IPS DF 6.9 (cell line): ENCODE data around the gene PSMA2.

Experiments used
- DNase-seq: peaks from one replicate; pipeline ENCODE4 v3.0.0-alpha.2; 2013; ENCODE audit warnings: low read depth, low spot score
- H3K27ac ChIP-seq: one replicate; pipeline ENCODE4 v1.5.1; 2013; ENCODE audit warnings: low read length, control low read depth
- H3K27me3 ChIP-seq: 2 replicates; pipeline ENCODE4 v1.6.1; 2013; ENCODE audit warnings: mild to moderate bottlenecking, low read length; ENCODE audit not compliant: control insufficient read depth, insufficient read depth
- H3K36me3 ChIP-seq: 2 replicates; pipeline ENCODE4 v1.6.1; 2013; ENCODE audit warnings: low read length; ENCODE audit not compliant: control insufficient read depth, insufficient read depth
- H3K4me1 ChIP-seq: 2 replicates; pipeline ENCODE4 v1.6.1; 2013; ENCODE audit warnings: low read length; ENCODE audit not compliant: control insufficient read depth, insufficient read depth
- H3K4me3 ChIP-seq: 2 replicates; pipeline ENCODE4 v1.5.1; 2013; ENCODE audit warnings: mild to moderate bottlenecking, low read length
- H3K9me3 ChIP-seq: 2 replicates; pipeline ENCODE4 v1.6.1; 2013; ENCODE audit warnings: low read length, inconsistent platforms; ENCODE audit not compliant: control insufficient read depth, insufficient read depth
- WGBS: extraction: QIAGEN DNeasy Blood & Tissue Kit; methylation state at CpG from one replicate; pipeline ENCODE4 v1.1.7; 2013; ENCODE audit warnings: mixed read lengths, missing lambda C conversion rate; ENCODE audit not compliant: insufficient read length, insufficient coverage; 5-methylcytosine and 5-hydroxymethylcytosine counted together

PSMA2 gene

DNA sequence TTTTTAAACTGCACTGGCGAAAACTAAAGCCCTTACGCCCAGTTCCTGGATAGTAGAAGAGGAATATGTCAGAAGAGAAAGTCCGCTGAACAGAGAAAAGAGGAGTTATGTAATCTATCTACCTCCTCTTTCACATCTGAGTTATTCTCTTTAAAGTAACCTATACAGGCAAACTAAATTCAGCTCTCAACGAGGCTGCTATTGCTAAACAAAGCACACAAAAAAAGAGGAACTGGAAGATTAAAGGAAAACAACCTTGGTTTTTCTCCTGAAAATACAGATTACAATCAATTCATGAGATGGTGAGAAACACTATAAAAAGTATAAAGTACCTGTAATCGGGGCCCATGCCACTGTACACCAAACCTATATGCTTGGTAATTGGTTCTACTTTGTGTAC, 5.8 kb downstream of the PSMA2 start:
- Histone ChIP-seq H3K27ac (no peak overlapping the region), H3K4me3 (no peak overlapping the region), H3K9me3 (no peaks in the 10 kb centered on the region), H3K27me3 (no peaks in the 10 kb centered on the region), H3K4me1 (no peaks in the 10 kb centered on the region), H3K36me3 (peaks cover 9% of the 10 kb centered on the region; the same call in 1 of the 2 replicates)
- WGBS = no CpG with 5 or more reads among the region's 5 CpGs
- DNase-seq = no peak

- WGBS = no CpG with 5 or more reads among the region's 1 CpG
- no peak overlapping the region for H3K27ac ChIP-seq
- H3K4me3 ChIP-seq = no peak overlapping the region
- no peaks in the 10 kb centered on the region for H3K9me3 ChIP-seq
- DNase-seq = no peak
- H3K36me3 ChIP-seq = peaks cover 9% of the 10 kb centered on the region; the same call in 1 of the 2 replicates
- no peaks in the 10 kb centered on the region for H3K27me3 ChIP-seq
- no peaks in the 10 kb centered on the region for H3K4me1 ChIP-seq
These were observed 6.3 kb downstream of the PSMA2 start for GRCh38 chr7:42925630-42926029.

DNA sequence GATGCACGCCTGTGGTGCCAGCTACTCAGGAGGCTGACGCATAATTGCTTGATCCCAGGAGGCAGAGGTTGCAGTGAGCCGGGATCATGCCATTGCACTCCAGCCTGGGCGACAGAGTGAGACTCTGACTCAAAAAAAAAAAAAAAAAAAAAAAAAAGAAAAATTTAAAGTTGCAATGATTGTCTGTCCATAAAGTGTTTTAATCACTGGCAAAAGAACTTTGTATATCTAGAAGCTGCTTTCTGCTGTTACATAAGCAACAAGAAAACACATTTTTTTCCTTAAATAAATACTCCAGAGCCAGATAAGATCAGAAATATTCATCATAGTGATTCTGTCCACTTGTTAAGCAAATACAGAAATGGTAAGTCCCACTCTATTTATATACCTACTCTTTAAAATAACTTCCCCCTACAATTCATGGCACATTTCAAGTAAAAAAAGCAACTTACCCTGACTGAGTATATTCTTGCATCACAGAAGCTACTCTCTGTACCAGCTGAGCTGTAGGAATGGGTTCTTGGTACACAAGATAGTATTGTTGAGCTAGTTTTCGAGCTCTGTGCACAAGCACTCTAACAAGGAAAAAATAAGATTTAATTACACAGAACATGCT, 7.6 kb downstream of the PSMA2 start:
- H3K36me3 ChIP-seq = peaks cover 15% of the 10 kb centered on the region; the same call in 1 of the 2 replicates
- H3K9me3 ChIP-seq = no peaks in the 10 kb centered on the region
- H3K4me3 ChIP-seq = no peak overlapping the region
- no peak for DNase-seq
- H3K27me3 ChIP-seq = no peaks in the 10 kb centered on the region
- WGBS = no CpG with 5 or more reads among the region's 5 CpGs
- H3K4me1 ChIP-seq = no peaks in the 10 kb centered on the region
- no peak overlapping the region for H3K27ac ChIP-seq

DNA sequence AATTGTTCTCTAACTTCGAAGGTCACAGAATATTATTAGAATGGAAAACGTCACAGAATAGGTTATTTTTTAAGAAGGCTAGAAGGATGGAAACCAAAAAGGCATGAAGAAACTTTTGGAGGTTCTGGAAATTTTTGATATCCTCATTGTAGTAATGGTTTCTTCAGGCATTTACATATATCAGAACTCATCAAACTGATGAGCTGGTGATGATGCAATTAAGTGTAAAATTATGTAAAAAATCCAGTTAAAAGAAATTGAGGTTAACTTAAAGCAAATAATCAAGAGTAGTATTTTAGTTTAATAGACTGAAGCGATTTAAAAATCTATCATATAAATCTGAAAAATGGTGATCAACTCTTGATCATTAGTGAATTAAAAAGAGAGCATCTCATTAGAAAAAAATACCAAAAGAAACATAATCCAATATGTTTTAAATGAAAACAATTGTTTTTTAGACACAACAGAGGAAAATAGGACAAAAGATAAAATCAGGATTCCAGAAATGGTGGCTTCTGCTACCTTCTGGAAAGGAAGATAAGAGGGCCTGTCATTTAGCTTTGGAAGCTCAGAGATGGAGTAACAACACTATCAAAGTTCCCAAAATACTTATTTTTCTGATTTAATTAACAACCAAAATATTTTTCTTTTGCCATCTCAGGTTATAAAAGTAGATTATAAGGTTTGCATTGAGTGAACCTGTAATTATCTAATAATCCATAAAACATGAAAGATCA, 9.8 kb downstream of the PSMA2 start:
- Histone ChIP-seq H3K36me3 (peaks cover 15% of the 10 kb centered on the region; the same call in 1 of the 2 replicates), H3K27ac (no peak overlapping the region), H3K4me1 (no peaks in the 10 kb centered on the region), H3K9me3 (no peaks in the 10 kb centered on the region), H3K4me3 (no peak overlapping the region), H3K27me3 (no peaks in the 10 kb centered on the region)
- no peak for DNase-seq
- no CpG with 5 or more reads among the region's 3 CpGs for WGBS

DNA sequence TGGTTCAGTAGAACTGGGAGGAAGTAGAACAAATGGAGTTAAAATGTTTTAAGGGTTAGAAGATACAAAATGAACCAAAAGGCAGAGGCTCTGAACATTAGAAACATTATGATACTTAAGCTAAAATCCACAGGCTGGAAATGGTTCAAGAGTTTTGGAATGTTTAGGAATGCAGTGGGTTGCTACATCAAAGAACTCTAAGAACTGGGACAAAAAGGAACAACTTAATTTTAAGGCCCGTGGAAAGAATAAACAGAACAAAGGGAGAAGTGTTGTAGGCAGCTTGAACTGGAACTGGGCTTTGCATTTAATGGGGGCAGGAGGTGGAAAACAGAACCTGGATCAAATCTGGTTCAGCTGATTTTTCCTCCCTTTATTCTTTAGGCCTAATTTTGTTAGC, 16.6 kb downstream of the PSMA2 start:
- no peak for DNase-seq
- H3K9me3 ChIP-seq = no peaks in the 10 kb centered on the region
- H3K36me3 ChIP-seq = peaks cover 6% of the 10 kb centered on the region; the same call in 1 of the 2 replicates
- no CpG with 5 or more reads among the region's 1 CpG for WGBS
- H3K4me1 ChIP-seq = 0 out of 2 replicates have a peak, but pooled peaks cover 2% of the 10 kb centered on the region
- no peak overlapping the region for H3K27ac ChIP-seq
- H3K27me3 ChIP-seq = no peaks in the 10 kb centered on the region
- H3K4me3 ChIP-seq = no peak overlapping the region

- 0 out of 2 replicates have a peak, but pooled peaks cover 3% of the 10 kb centered on the region for H3K4me1 ChIP-seq
- WGBS = no CpG with 5 or more reads among the region's 5 CpGs
- no peaks in the 10 kb centered on the region; the same call in 1 of the 2 replicates for H3K36me3 ChIP-seq
- DNase-seq = no peak
- H3K9me3 ChIP-seq = no peaks in the 10 kb centered on the region
- no peak overlapping the region for H3K27ac ChIP-seq
- H3K4me3 ChIP-seq = no peak overlapping the region
- H3K27me3 ChIP-seq = no peaks in the 10 kb centered on the region
These were observed 17.4 kb downstream of the PSMA2 start for GRCh38 chr7:42914421-42915045.

DNA sequence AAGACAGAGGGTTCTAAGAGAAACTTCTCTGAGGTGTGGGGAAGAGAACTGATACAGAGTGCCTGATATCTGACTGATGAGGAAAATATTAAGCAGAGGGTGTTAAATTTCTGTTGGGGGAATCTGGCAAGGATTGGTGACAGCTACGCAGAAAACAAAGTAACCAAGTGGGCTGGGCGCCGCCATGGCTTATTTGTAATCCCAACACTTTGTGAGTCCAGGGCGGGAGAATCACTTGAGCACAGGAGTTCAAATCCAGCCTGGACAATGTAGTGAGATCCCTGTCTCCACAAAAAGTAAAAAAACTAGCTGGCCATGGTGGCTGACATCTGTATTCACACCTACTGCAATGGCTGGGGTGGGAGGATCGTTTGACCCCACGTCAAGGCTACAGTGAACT, 18.0 kb downstream of the PSMA2 start:
- WGBS = no CpG with 5 or more reads among the region's 6 CpGs
- 0 out of 2 replicates have a peak, but pooled peaks cover 3% of the 10 kb centered on the region for H3K4me1 ChIP-seq

GRCh38 chr7:42913591-42913990, 18.4 kb downstream of the PSMA2 start:
- Histone ChIP-seq H3K4me1 (0 out of 2 replicates have a peak, but pooled peaks cover 3% of the 10 kb centered on the region), H3K27me3 (no peaks in the 10 kb centered on the region), H3K36me3 (no peaks in the 10 kb centered on the region; the same call in 1 of the 2 replicates), H3K4me3 (no peak overlapping the region), H3K27ac (no peak overlapping the region), H3K9me3 (no peaks in the 10 kb centered on the region)
- no CpG with 5 or more reads among the region's 2 CpGs for WGBS
- DNase-seq = no peak

More for the DNA sequence above, 18.0 kb downstream of the PSMA2 start:
- no peaks in the 10 kb centered on the region; the same call in 1 of the 2 replicates for H3K36me3 ChIP-seq
- DNase-seq = no peak
- H3K9me3 ChIP-seq = no peaks in the 10 kb centered on the region
- no peak overlapping the region for H3K4me3 ChIP-seq
- no peak overlapping the region for H3K27ac ChIP-seq
- no peaks in the 10 kb centered on the region for H3K27me3 ChIP-seq

DNA sequence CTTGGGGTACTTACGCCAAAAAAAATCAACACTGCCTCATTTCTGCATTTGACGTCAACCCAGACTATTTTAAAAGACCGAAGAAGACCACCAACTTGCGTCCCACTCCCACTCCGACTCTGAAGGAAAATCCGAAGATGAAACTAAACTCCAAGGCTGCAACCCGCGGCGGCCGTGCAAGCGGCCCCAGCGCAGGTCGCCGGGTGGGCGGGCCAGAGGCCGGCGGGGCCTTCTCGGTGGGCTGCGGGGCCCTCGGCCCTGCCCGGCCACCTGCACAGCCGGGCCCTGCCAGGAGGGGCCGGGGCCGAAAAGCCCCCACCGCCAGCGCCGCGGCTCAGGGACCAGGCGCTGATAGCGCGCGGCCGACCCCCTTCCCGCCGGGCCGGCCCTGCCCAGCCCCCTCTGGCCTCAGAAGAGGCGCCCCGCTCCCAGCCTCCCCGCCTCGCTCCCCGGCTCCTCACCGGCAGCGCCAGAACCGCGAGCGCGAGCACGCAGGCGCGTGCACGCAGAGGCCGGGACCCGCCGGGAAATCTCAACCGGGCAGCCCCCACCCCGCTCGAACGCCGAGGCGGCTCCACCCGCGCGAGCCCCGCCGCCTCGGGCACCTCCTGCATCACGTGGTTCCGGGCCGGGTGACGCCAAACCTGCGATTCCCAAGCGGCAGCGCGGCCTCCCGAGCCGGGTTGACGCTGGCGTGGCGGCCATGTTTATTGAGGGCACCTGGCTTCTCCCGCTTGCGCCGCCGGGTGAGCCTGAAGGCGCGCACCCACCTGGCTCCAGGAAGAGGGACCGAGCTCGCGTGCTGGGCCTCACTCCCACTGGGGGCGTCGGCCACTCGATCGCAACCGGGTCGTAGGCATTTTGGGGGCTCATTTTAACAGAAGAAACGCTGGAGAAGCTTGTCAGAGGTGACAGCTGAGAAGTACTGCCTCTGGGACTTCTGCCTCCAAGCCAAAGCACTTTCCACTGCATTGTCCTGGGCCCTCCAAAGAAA, 20.2 kb downstream of the PSMA2 start, which contains the start of gene C7orf25:
Gene C7orf25, minus strand, starts transcription at position 617 of the 994 bp plus-strand sequence. CDS start 1,170 bp downstream, outside the sequence.
- Histone ChIP-seq H3K4me1 (0 out of 2 replicates have a peak, but pooled peaks cover 3% of the 10 kb centered on the region), H3K27ac (no peak within 1 kb of the TSS), H3K27me3 (no peaks in the 10 kb centered on the region), H3K4me3 (peak within 1 kb of the TSS; percentile 79; the same call in 1 of the 2 replicates), H3K9me3 (no peaks in the 10 kb centered on the region), H3K36me3 (no peaks in the 10 kb centered on the region; the same call in 1 of the 2 replicates)
- WGBS = no CpG with 5 or more reads among the region's 95 CpGs
- DNase-seq = peak; percentile 80
